Measurements from ENCODE around the gene WDR82.

WDR82 gene

DNA sequence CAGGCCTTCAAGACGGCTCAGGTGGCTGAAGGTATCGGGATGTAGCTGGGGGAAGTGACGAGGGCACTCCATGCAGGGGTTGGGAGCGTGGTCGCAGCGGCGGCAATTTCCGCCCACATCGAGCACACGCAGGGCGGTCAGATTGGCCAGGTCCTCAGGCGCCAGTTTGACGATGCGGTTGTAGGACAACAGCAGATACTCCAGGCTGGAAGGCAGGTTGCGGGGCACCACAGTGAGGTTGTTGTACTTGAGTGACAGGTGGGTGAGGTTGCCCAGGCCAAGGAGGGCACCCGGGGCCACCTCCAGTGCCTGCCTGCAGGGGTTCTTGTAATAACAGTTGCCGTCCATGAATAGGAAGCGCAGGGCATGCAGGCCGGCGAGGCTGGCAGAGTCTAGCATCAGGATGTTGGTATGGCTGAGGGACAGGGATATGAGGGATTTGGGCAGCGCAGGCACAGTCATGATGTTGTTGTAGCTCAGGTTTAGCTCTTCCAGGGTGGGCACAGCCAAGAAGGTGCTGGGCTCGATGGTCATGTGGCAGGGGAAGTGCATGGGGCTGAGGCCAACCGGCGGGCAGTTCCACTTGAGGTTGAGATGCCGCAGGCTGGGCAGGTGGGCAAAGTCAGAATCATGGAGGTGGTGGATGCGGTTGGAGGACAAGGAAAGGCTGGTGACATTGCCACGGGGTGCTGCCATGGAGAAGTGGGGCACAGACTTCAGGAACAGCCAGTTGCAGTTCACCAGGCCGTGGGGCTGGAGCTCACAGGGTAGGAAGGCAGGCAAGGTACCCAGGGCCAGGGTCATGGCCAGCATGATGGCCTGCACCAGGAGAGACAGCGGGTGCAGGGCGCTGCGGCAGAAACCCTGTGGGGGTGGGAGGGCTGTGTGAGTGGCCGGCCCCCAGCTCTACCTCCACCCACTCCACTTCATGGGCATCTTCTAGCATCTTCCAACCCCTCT is 54.7 kb downstream of the WDR82 start:
- no peaks in the 10 kb centered on the region for H3K79me2 ChIP-seq (ENCODE audit: insufficient read depth, low read depth)
- TF ChIP-seq, protein P1, sequence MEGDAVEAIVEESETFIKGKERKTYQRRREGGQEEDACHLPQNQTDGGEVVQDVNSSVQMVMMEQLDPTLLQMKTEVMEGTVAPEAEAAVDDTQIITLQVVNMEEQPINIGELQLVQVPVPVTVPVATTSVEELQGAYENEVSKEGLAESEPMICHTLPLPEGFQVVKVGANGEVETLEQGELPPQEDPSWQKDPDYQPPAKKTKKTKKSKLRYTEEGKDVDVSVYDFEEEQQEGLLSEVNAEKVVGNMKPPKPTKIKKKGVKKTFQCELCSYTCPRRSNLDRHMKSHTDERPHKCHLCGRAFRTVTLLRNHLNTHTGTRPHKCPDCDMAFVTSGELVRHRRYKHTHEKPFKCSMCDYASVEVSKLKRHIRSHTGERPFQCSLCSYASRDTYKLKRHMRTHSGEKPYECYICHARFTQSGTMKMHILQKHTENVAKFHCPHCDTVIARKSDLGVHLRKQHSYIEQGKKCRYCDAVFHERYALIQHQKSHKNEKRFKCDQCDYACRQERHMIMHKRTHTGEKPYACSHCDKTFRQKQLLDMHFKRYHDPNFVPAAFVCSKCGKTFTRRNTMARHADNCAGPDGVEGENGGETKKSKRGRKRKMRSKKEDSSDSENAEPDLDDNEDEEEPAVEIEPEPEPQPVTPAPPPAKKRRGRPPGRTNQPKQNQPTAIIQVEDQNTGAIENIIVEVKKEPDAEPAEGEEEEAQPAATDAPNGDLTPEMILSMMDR (conservative IDR thresholded peaks at IDR 0.05; ENCODE audit: low read depth, low read length): no peak
- peaks cover 25% of the 10 kb centered on the region for H3K4me1 ChIP-seq (ENCODE audit: low read depth, poor library complexity, severe bottlenecking)
- H3K27ac ChIP-seq: no peak overlapping the region
- H3K4me3 ChIP-seq (IDR thresholded peaks at IDR 0.05; ENCODE audit: insufficient read depth, low read depth, low read length): no peak overlapping the region
- H3K4me2 ChIP-seq: no peak overlapping the region
- H4K20me1 ChIP-seq (ENCODE audit: insufficient read depth): no peaks in the 10 kb centered on the region
- no peaks in the 10 kb centered on the region for H3K36me3 ChIP-seq (ENCODE audit: insufficient read depth)
- no peak overlapping the region for H3K9ac ChIP-seq
- H3K27me3 ChIP-seq (ENCODE audit: insufficient read depth, low read depth): no peaks in the 10 kb centered on the region
- H2AFZ ChIP-seq (ENCODE audit: low read depth): no peak overlapping the region

DNA sequence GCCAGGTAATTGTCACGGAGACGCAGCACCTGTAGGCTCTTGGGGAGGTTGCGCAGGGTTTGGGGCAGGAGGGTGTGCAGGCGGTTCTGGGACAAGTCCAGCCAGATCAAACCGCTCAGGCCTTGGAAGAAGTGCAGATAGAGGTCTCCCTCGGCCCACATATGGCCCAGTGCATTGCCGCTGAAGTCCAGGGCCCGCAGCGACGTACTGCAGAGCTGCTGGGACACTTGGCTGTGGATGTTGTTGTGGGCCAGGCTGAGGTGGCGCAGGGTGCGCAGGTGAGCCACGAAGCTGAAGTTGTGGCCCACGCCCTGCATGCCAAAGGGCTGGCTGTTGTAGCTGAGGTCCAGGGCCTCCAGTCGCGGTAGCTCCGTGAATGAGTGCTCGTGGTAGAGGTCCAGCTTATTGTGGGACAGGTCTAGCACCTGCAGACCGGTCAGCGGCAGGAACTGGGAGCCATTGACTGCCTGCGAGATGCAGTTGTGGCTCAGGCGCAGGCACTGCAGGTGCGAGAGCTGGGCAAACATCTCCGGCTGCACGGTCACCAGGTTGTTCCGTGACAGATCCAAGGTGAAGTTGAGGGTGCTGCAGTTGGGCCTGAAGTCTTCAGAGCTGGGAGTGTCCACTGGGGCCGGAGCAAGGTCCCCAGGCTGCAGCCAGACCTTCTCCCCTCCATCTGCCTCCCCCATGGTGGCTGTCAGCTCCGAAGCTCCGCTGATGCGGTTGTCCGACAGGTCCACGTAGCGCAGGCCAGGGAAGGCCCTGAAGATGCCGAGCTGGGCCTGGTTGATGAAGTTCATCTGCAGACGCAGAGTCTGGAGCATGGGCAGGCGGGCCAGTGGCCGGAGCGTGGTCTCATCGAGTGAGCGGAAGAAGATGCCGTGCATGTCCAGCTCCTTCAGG is 55.9 kb downstream of the WDR82 start:
- no peak overlapping the region for H2AFZ ChIP-seq (ENCODE audit: low read depth)
- no peak overlapping the region for H3K9ac ChIP-seq
- H3K27ac ChIP-seq: no peak overlapping the region

DNA sequence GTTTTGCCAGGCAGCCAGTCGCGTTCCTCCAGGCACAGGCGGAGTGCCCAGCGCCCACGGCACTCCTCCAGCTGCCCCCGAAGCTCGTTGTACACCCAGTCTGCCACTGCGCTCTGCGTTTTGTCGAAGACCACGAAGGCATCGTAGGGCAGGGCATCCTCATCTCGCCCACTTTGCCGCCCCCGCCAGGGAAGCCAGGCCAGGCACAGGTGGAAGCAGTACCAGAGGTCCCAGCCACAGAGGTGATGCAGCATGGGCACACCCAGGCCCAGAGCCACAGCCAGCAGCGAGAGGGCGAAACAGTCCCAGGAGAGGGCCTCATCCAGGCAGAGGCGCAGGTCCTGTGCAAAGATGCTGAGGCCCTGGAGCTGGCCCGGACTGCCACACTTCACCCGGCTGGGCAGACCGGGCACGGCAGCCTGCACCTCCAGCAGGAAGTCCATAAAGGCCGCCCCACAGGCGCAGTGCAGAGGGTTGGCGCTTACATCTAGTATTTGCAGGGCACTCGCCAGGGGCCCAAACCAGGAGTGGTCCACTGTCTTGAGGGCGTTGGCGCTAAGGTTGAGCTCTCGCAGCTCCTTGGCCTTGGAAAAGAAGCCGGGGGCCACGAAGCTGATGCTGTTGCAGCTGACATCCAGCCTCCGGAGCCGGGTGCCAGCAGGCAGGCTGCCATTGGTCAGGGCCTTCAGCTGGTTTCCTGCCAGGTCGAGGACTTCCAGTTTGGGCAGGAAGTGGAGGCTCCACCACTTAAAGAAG is 56.7 kb downstream of the WDR82 start:
- Histone ChIP-seq H3K79me2 (ENCODE audit: insufficient read depth, low read depth) (no peaks in the 10 kb centered on the region), H3K27ac (no peak overlapping the region), H3K4me2 (no peak overlapping the region), H2AFZ (ENCODE audit: low read depth) (no peak overlapping the region), H4K20me1 (ENCODE audit: insufficient read depth) (no peaks in the 10 kb centered on the region), H3K4me1 (ENCODE audit: low read depth, poor library complexity, severe bottlenecking) (peaks cover 21% of the 10 kb centered on the region), H3K4me3 (IDR thresholded peaks at IDR 0.05; ENCODE audit: insufficient read depth, low read depth, low read length) (no peak overlapping the region), H3K9ac (no peak overlapping the region), H3K36me3 (ENCODE audit: insufficient read depth) (no peaks in the 10 kb centered on the region), H3K27me3 (ENCODE audit: insufficient read depth, low read depth) (no peaks in the 10 kb centered on the region)
- TF ChIP-seq, protein P1 (conservative IDR thresholded peaks at IDR 0.05; ENCODE audit: low read depth, low read length): no peak

More for the DNA sequence above, 55.9 kb downstream of the WDR82 start:
- TF ChIP-seq, protein P1 (conservative IDR thresholded peaks at IDR 0.05; ENCODE audit: low read depth, low read length): no peak
- Histone ChIP-seq H3K4me3 (IDR thresholded peaks at IDR 0.05; ENCODE audit: insufficient read depth, low read depth, low read length) (no peak overlapping the region), H3K4me1 (ENCODE audit: low read depth, poor library complexity, severe bottlenecking) (peaks cover 25% of the 10 kb centered on the region), H3K79me2 (ENCODE audit: insufficient read depth, low read depth) (no peaks in the 10 kb centered on the region), H3K4me2 (no peak overlapping the region), H4K20me1 (ENCODE audit: insufficient read depth) (no peaks in the 10 kb centered on the region), H3K36me3 (ENCODE audit: insufficient read depth) (no peaks in the 10 kb centered on the region), H3K27me3 (ENCODE audit: insufficient read depth, low read depth) (no peaks in the 10 kb centered on the region)

DNA sequence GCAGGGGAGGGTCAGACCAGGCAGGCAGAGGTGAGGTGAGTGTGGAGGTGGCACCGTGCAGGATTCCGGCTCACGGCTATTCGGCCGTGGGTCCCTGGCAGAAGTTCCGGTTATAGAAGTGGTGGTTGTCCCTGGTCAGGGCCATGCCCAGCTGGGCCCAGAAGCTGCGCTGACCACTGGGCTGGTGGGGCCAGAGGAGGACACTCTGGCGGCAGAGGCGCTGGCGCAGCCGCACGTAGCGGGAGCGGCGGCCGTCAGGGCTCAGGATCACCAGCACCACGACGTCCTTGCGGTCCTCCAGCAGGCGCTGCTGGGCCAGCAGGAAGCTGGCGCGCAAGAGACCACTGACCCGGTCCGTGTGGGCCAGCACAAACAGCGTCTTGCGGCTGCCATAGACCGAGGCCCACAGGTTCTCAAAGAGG is 57.3 kb downstream of the WDR82 start:
- H3K27me3 ChIP-seq (ENCODE audit: insufficient read depth, low read depth): no peaks in the 10 kb centered on the region
- no peaks in the 10 kb centered on the region for H3K36me3 ChIP-seq (ENCODE audit: insufficient read depth)
- TF ChIP-seq, protein P1 (conservative IDR thresholded peaks at IDR 0.05; ENCODE audit: low read depth, low read length): no peak
- H3K27ac ChIP-seq: no peak overlapping the region
- H3K79me2 ChIP-seq (ENCODE audit: insufficient read depth, low read depth): no peaks in the 10 kb centered on the region
- H3K4me2 ChIP-seq: no peak overlapping the region
- no peaks in the 10 kb centered on the region for H4K20me1 ChIP-seq (ENCODE audit: insufficient read depth)
- H2AFZ ChIP-seq (ENCODE audit: low read depth): no peak overlapping the region
- peaks cover 15% of the 10 kb centered on the region for H3K4me1 ChIP-seq (ENCODE audit: low read depth, poor library complexity, severe bottlenecking)
- H3K4me3 ChIP-seq (IDR thresholded peaks at IDR 0.05; ENCODE audit: insufficient read depth, low read depth, low read length): no peak overlapping the region
- no peak overlapping the region for H3K9ac ChIP-seq

Data from KMS-11 (cell line).